Left ventricle myocardium inferior (tissue), 1 donor: Measurements from ENCODE around the gene KRT31. TPM values are rescaled to one million over a fixed set of nuclear protein-coding genes. Genes with fewer than 3 reads are reported as not detected.
"Not testable (repeated sequence)": the region's sequence is repeated elsewhere in the genome, so short reads cannot be mapped to it uniquely, and the experiment has no call there.

Source experiments
- DNase-seq: peaks from one replicate; pipeline ENCODE4 v3.0.0-alpha.2; 2020
- H3K27ac ChIP-seq: fragments of 200-600 bp; replicated peaks from 2 replicates; pipeline ENCODE4 v1.8.0; 2021
- H3K27me3 ChIP-seq: fragments of 200-600 bp; 2 replicates; pipeline ENCODE4 v1.8.0; 2021; ENCODE audit warnings: low read depth
- H3K36me3 ChIP-seq: fragments of 200-600 bp; 2 replicates; pipeline ENCODE4 v1.8.0; 2021
- H3K4me1 ChIP-seq: fragments of 200-600 bp; 2 replicates; pipeline ENCODE4 v1.8.0; 2021
- H3K4me3 ChIP-seq: fragments of 200-600 bp; 2 replicates; pipeline ENCODE4 v1.8.0; 2021; ENCODE audit warnings: mild to moderate bottlenecking, moderate library complexity
- H3K9me3 ChIP-seq: fragments of 200-600 bp; replicated peaks from 2 replicates; pipeline ENCODE4 v1.8.0; 2021
- intact Hi-C: fragments of 100-400 bp; cut with micrococcal nuclease; formaldehyde crosslinking; loops from one replicate; pipeline ENCODE4 v1.11.0; 2022
- total RNA-seq: library from RNA; stranded (reverse); fragmentation: NEBNext Ultra II Directional; extraction: Animal tissue kit (Norgen Biotek cat#: 25700); gene quantifications from one replicate; pipeline ENCODE4 v1.2.1, GENCODE V29; 2021
- TF ChIP-seq, protein P1 (sequence below): fragments of 200-600 bp; IDR thresholded peaks from 2 replicates; pipeline ENCODE4 v1.8.0; 2021; ENCODE audit warnings: antibody characterized with exemption, mild to moderate bottlenecking, borderline replicate concordance
- donor health status: DM: no; HTN: yes; CAD: no; lungs with severe emphysema.

The KRT31 gene
- total RNA-seq, 1 donor from 2014 or later, result not detected

DNA sequence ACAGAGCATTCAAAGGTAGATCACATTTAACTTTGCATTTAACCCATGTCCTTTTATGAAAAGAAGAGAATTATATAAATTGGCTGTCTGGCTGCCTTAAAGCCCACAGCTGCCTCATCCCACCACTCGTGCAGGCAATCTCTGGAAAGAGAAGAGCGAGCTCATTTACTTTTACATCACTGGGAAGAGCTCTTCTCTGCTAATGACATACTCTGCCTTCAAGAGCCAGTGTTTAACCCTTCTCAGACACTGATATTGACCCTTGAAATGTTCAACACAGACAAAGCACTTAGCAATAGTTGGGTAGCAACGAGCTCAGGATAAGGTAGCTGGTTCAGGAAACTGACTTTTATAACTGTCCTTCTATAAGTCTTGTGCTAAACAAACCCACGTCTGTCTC is 36.6 kb upstream of the KRT31 start:
- TF ChIP-seq, protein P1, sequence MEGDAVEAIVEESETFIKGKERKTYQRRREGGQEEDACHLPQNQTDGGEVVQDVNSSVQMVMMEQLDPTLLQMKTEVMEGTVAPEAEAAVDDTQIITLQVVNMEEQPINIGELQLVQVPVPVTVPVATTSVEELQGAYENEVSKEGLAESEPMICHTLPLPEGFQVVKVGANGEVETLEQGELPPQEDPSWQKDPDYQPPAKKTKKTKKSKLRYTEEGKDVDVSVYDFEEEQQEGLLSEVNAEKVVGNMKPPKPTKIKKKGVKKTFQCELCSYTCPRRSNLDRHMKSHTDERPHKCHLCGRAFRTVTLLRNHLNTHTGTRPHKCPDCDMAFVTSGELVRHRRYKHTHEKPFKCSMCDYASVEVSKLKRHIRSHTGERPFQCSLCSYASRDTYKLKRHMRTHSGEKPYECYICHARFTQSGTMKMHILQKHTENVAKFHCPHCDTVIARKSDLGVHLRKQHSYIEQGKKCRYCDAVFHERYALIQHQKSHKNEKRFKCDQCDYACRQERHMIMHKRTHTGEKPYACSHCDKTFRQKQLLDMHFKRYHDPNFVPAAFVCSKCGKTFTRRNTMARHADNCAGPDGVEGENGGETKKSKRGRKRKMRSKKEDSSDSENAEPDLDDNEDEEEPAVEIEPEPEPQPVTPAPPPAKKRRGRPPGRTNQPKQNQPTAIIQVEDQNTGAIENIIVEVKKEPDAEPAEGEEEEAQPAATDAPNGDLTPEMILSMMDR, result no peak

DNA sequence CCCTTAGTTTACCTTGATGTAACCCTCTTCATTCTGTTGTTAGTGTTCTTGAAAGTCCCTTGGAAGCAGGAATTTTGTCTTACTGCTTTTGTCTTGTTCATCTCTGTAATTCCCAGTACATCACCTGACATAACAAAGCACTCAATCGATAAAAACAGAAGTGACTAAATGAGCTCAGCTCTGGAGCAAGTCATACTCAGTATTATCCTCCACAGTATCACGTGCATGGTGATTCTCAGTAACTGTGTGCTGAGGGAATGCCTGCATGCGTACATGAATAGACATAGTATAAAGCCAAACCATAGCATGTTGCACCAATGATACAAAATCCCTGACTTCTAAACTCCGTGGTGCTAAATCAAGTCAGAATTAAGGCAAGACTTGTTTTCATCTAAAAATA is 36.2 kb upstream of the KRT31 start:
- no peak for DNase-seq
- Histone ChIP-seq H3K4me1 (peaks cover 10% of the 10 kb centered on the region), H3K27ac (no peak overlapping the region), H3K4me3 (no peak overlapping the region), H3K36me3 (no peaks in the 10 kb centered on the region), H3K9me3 (no peaks in the 10 kb centered on the region), H3K27me3 (peaks cover 80% of the 10 kb centered on the region)
- TF ChIP-seq, protein P1, result no peak
- intact Hi-C loops, result no loop called here

More for the DNA sequence above, 36.6 kb upstream of the KRT31 start:
- Histone ChIP-seq H3K9me3 (no peaks in the 10 kb centered on the region), H3K36me3 (no peaks in the 10 kb centered on the region), H3K4me3 (no peak overlapping the region), H3K27ac (no peak overlapping the region), H3K27me3 (peaks cover 80% of the 10 kb centered on the region), H3K4me1 (peaks cover 10% of the 10 kb centered on the region)
- intact Hi-C loops, result no loop called here
- DNase-seq, result no peak

DNA sequence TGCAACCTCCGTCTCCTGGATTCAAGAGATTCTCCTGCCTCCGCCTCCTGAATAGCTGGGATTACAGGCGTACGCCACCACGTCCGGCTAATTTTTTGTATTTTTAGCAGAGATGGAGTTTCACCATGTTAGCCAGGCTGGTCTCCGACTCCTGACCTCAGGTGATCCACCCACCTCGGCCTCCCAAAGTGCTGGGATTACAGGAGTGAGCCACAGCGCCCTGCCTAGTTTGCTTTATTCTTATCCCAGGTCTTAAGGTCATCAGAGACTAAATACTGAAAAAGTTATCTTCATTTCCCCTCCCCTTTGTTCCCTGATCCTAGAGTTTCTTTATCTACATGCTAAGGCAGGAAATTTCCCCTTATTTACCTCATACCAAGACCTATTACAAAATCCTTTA is 33.0 kb upstream of the KRT31 start:
- H3K27ac ChIP-seq, H3K36me3 ChIP-seq, H3K9me3 ChIP-seq, DNase-seq, intact Hi-C loops, H3K4me1 ChIP-seq, H3K4me3 ChIP-seq: not testable (repeated sequence)
- peaks cover 75% of the 10 kb centered on the region for H3K27me3 ChIP-seq

DNA sequence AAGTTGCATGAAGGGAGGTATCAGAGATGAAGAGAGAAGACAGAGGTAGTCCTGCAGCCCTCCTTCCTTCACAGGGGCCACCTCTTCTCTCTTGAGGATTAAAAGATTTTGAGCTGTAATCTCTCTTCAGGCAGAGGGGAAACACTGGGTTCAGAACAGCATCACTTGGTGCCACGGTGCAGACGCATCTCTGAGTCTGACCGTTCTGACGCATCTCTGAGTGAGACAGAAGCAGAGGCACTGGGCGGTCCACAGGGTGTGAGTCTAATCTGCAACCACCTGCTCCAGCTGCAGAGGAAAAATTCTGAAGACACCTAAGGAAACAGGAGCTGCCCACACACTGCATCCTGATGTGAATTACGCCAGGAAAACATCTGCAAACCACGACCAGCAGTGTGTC is 32.3 kb upstream of the KRT31 start:
- no peak for DNase-seq
- Histone ChIP-seq H3K9me3 (no peaks in the 10 kb centered on the region), H3K4me1 (peaks cover 7% of the 10 kb centered on the region), H3K36me3 (no peaks in the 10 kb centered on the region), H3K27ac (no peak overlapping the region), H3K27me3 (peaks cover 79% of the 10 kb centered on the region), H3K4me3 (no peak overlapping the region)
- TF ChIP-seq, protein P1, result no peak
- intact Hi-C loops, result no loop called here

DNA sequence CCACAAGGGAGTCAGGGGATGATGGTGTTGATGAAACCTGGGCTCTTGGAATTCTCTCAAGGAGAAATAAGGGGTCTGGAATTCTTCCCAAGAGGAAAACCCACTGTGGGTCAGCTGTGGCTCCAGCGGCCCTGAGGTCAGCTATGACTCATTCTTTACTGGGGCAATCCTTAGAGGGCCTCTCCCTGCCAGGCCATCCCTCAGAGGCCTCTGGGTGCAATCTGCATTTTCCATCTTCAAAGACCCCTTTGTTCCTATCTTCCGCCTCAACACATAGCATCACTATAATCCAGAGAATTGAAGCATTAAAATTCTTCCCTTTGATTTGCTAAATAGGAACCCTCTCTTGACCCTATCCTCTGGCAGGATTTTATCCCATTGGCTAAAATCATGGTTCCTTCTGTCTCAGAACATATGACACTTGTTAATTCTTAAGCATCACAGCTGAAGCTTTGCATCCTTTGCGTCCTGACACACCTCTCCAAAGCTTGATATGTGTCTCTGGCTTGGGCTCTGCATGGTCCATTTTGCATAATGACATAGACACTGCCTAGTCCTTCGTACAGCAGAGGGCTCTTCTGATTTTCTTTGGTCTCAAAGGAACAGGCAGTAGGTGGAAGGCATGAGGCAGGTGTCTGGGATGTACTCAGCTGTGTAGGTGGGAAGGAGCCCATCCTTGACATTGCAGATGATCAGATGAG is 31.3 kb upstream of the KRT31 start:
- Histone ChIP-seq H3K36me3 (no peaks in the 10 kb centered on the region), H3K4me1 (no peaks in the 10 kb centered on the region), H3K27me3 (peaks cover 88% of the 10 kb centered on the region), H3K4me3 (no peak overlapping the region), H3K9me3 (no peaks in the 10 kb centered on the region), H3K27ac (no peak overlapping the region)
- no peak for DNase-seq
- TF ChIP-seq, protein P1, result no peak
- intact Hi-C loops, result no loop called here

DNA sequence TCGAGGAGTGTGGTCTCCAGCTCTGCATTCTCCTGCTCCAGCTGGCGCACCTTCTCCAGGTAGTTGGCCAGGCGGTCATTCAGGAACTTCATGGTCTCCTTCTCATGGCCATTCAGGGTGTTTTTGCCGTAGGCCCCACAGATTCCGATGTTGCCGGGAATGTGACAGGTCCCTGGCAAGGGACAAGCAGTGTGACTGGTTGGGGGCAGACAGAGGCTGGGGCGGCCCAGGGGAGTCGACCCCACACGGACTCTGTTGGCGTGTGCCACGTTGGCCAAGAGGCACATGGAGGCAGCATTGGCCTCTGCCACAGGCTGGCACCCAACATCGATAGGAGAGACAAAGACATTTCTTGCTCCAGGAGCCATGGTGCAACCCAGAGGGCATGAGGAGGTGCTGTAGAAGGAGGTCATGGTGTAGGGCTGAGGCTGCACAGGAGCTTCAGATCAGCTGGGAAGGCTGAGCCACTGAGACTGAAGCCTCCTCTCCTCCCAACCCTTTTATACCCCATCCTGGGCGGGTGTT is 26.8 kb upstream of the KRT31 start, which contains the start of gene KRT37:
Gene KRT37 (minus strand): TSS at position 475 of the 525 bp plus-strand sequence. CDS start 62 bp downstream, at position 413.
- intact Hi-C loops, result no loop called here
- Histone ChIP-seq H3K27ac (no peak within 1 kb of the TSS), H3K4me3 (no peak within 1 kb of the TSS), H3K9me3 (no peaks in the 10 kb centered on the region), H3K27me3 (peaks cover 72% of the 10 kb centered on the region), H3K4me1 (no peaks in the 10 kb centered on the region), H3K36me3 (no peaks in the 10 kb centered on the region)
- no peak for DNase-seq
- TF ChIP-seq, protein P1, result no peak

DNA sequence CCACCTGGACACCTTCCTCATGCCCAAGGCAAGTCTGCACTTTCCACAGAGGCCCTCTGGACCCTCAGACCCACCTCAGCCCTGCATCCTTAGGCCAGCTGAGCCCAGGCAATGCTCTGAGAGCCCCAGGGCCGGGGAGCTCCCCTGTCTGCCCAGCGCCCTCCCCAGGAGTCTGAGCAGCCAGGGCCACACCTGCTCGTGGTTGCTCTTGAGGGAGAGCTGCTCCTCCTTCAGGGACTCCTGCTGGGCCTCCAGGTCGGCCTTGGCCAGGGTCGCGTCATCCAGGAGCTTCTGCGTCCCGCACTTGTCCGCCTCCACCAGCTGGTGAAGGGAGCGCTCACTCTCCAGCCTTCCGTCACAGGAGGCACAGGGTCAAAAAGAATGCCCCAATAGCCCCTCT is 25.2 kb upstream of the KRT31 start:
- DNase-seq, intact Hi-C loops, H3K4me3 ChIP-seq: not testable (repeated sequence)

More for the DNA sequence above, 25.2 kb upstream of the KRT31 start:
- peaks cover 64% of the 10 kb centered on the region for H3K27me3 ChIP-seq
- H3K4me1 ChIP-seq, H3K27ac ChIP-seq, H3K9me3 ChIP-seq, H3K36me3 ChIP-seq: not testable (repeated sequence)
